Bronchial epithelial cell (primary cell): ENCODE data around the gene MCU. TPM values are rescaled to one million over a fixed set of nuclear protein-coding genes. Genes with fewer than 3 reads are reported as not detected.

Source experiments
- DNase-seq: peaks from one replicate; pipeline ENCODE4 v3.0.0-alpha.2; 2010; ENCODE audit warnings: low read depth
- FAIRE-seq: peaks from 2 replicates; lab custom pipeline; 2011; peaks lifted over from hg19 to GRCh38; lab: Jason Lieb, UNC
- H3K27me3 ChIP-seq: 2 replicates; pipeline ENCODE4 v1.5.1; 2011; ENCODE audit warnings: low read length; ENCODE audit not compliant: control insufficient read depth, insufficient read depth
- H3K36me3 ChIP-seq: 2 replicates; pipeline ENCODE4 v1.5.1; 2011; ENCODE audit warnings: low read length; ENCODE audit not compliant: control insufficient read depth, insufficient read depth
- H3K4me3 ChIP-seq: 2 replicates; pipeline ENCODE4 v1.5.1; 2011; ENCODE audit warnings: mild to moderate bottlenecking, low read depth, low read length, control low read depth
- total RNA-seq: library from RNA; depleted of rRNA; stranded (reverse); fragments of >200 nt; gene quantifications from 2 replicates; pipeline ENCODE4 v1.2.1, GENCODE V29; 2014
- TF ChIP-seq, protein P1 (sequence below): IDR thresholded peaks from 2 replicates; pipeline ENCODE4 v1.5.1; 2011; ENCODE audit warnings: mild to moderate bottlenecking, moderate library complexity, low read length, control low read depth, inconsistent platforms; ENCODE audit not compliant: insufficient read depth, severe bottlenecking

MCU gene
- total RNA-seq, 1 donor from 2014 or later, result 38.7 TPM

DNA sequence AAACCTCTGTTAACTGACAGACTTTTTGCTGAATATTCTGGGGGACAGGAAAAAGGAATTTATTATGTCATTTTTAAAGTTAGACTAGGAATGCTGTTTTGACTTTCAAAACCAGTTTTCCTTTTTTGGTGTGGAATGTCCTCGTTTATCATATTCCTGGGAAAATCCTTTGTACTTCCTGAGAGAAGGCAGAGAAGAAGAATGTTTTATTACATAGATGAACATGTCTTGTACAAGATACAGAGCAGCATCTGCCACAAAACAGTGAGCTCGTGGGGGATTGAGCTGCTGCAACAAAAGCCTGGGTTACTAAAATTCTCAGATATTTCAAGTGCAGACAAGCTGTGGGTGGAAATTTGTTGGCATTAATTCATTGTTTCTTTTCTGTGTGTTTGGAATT is 20.2 kb downstream of the MCU start:
- Histone ChIP-seq H3K27me3 (no peaks in the 10 kb centered on the region), H3K36me3 (peaks cover 2% of the 10 kb centered on the region), H3K4me3 (no peak overlapping the region)
- TF ChIP-seq, protein P1, sequence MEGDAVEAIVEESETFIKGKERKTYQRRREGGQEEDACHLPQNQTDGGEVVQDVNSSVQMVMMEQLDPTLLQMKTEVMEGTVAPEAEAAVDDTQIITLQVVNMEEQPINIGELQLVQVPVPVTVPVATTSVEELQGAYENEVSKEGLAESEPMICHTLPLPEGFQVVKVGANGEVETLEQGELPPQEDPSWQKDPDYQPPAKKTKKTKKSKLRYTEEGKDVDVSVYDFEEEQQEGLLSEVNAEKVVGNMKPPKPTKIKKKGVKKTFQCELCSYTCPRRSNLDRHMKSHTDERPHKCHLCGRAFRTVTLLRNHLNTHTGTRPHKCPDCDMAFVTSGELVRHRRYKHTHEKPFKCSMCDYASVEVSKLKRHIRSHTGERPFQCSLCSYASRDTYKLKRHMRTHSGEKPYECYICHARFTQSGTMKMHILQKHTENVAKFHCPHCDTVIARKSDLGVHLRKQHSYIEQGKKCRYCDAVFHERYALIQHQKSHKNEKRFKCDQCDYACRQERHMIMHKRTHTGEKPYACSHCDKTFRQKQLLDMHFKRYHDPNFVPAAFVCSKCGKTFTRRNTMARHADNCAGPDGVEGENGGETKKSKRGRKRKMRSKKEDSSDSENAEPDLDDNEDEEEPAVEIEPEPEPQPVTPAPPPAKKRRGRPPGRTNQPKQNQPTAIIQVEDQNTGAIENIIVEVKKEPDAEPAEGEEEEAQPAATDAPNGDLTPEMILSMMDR, result no peak
- DNase-seq (no peak), FAIRE-seq (no peak)

GRCh38 chr10:72719941-72720592 is 28.1 kb downstream of the MCU start:
- TF ChIP-seq, protein P1, result no peak
- peak; percentile 67 for DNase-seq
- no peak for FAIRE-seq
- Histone ChIP-seq H3K36me3 (no peaks in the 10 kb centered on the region), H3K27me3 (no peaks in the 10 kb centered on the region), H3K4me3 (no peak overlapping the region)

DNA sequence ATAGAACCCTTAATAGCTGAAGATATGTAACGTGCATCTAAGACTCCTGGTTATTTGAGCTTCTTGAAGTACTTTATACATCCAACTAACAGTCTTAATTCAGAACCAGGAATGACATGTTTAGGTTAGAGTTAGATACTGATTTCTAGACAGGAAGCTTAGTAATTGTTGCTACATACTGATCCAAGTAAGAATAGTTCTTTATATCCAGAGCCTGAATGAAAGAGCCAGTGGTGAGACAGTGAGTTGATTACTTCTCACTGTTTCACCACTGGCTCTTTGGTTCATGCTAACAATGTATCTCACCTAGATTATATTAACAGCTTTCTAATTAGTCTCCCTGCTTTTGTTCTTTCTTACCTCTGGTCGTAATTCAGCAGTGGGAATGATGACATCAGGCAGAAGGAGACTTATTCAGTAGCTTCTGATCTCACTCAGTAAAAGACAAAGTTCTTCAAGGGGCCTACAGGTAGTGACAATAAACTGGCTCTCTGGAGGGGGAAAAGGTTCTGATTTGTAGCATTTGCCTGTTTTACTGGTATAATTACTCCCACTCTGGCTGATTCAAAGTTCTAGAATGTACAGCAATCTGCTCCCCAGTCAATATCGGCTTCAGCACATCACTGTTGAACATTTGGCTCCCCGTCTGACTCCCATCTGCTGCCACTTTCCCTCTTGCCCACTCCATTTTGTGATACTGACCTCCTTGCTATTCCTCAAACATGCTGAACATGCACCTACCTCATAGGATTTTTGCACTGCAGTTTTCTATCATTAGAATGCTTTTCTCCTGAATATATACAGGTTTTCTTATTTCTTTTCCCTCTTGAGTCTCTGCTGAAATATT is 29.1 kb downstream of the MCU start:
- TF ChIP-seq, protein P1, result no peak
- Histone ChIP-seq H3K27me3 (no peaks in the 10 kb centered on the region), H3K36me3 (no peaks in the 10 kb centered on the region), H3K4me3 (no peak overlapping the region)
- FAIRE-seq, result no peak
- DNase-seq, result peak; percentile 22

GRCh38 chr10:72727130-72727529 is 35.2 kb downstream of the MCU start:
- Histone ChIP-seq H3K36me3 (no peaks in the 10 kb centered on the region), H3K27me3 (no peaks in the 10 kb centered on the region), H3K4me3 (no peak overlapping the region)
- TF ChIP-seq, protein P1, result no peak
- FAIRE-seq (no peak), DNase-seq (no peak)

GRCh38 chr10:72728462-72728861 is 36.5 kb downstream of the MCU start:
- no peaks in the 10 kb centered on the region for H3K36me3 ChIP-seq
- no peak for DNase-seq
- H3K4me3 ChIP-seq, result no peak overlapping the region
- H3K27me3 ChIP-seq, result no peaks in the 10 kb centered on the region
- no peak for FAIRE-seq
- TF ChIP-seq, protein P1, result no peak
